ENCODE data around the gene IFTAP. TPM values are rescaled to one million over a fixed set of nuclear protein-coding genes. Genes with fewer than 3 reads are reported as not detected.
A peak's percentile ranks its signal among the peaks of the same experiment; 100 is the strongest.

Gene IFTAP
- total RNA-seq, 2 donors from 2014 or later, result 0.57 to 1.9 TPM

DNA sequence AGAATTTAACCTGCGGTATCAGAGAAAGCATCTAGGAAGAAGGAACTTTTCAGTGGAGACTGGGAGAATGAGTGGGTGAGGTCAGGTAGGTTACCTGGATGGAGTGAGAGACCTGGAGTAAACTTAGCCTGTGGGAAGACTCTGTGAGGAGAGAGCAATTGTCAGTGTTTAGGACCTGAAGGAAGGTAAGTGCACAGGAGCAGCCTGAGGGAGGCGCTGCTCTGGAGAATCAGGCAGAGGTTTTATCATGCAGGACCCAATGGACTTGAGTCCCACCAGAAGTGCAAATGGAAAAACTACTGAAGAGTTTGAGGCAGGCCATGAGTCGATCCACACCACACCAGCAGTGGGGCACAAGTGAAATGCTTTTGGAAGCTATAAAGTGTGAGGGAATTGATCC, 10.6 kb upstream of the IFTAP start:
- Mint-ChIP-seq H3K9me3 (peaks cover 7% of the 10 kb centered on the region in 2 donors), H3K27ac (no peak overlapping the region), H3K36me3 (no peaks in the 10 kb centered on the region)
- DNase-seq (ENCODE audit: low spot score in 2 of 2) (no peak), ATAC-seq (no peak)

DNA sequence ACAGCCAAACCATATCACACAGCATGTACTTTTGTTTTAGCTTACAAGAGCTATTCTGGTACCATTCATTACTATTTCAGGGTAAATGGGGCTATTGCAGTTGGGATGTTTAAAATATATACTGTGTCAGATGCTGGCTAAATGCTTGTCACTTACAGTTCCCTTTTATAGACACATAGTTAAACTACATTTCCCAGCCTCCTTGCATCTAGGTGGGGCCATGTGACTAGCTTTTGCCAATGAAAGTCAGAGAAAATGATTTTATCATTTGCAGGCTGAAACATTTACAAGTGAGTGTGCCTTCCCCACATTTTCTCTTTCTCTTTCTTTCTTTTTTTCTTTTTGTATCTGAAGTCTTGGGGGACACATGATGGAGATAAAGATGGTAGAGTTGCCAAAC, 7.8 kb upstream of the IFTAP start:
- ATAC-seq (no peak), DNase-seq (ENCODE audit: low spot score in 2 of 2) (no peak)
- Mint-ChIP-seq H3K27ac (no peak overlapping the region), H3K9me3 (peaks cover 7% of the 10 kb centered on the region in 2 donors), H3K36me3 (no peaks in the 10 kb centered on the region)

GRCh38 chr11:36588099-36588498, 6.2 kb upstream of the IFTAP start:
- ATAC-seq, result no peak
- no peaks in the 10 kb centered on the region for H3K36me3 Mint-ChIP-seq

DNA sequence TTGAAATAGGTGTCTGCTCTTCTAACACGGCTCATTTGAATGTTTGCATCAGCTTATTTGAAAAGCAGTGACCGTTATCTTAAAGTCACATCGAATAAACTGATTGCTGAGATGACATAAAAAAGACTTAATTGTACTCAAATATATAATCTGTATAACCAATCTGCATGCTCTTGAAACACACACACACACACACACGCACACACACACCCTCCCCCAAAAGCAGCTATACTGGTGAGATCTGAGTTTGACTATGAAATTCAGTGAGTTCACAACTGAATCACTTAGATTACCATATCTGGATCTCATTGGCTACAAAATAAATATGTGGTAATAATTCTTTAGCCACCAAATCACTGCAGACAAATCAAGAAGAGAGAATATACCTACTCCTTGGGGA, 3.8 kb upstream of the IFTAP start:
- no peak for DNase-seq (ENCODE audit: low spot score in 2 of 2)
- Mint-ChIP-seq H3K27ac (no peak overlapping the region), H3K9me3 (no peaks in the 10 kb centered on the region), H3K36me3 (no peaks in the 10 kb centered on the region)
- ATAC-seq, result no peak

More at GRCh38 chr11:36588099-36588498, 6.2 kb upstream of the IFTAP start:
- DNase-seq (ENCODE audit: low spot score in 2 of 2), result no peak
- Mint-ChIP-seq H3K27ac (no peak overlapping the region), H3K9me3 (no peaks in the 10 kb centered on the region)

DNA sequence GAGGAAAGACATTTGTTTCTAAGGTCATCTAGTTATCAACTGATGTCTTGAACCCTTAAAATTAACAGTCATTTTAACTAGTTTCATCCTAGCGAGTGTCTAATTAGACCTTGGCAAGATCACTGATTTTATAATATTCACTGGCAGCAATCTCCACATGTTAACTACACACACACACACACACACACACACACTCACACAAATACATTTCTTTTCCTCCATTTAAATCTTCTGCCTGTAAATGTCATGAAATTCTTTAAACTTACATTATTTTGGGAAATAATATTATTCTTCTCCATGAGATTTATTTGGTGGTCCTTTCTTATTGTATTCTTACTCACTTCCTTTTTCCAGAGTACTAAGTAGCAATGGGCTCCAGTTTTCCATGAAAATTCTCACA, 2.9 kb upstream of the IFTAP start:
- DNase-seq (ENCODE audit: low spot score in 2 of 2), result no peak
- ATAC-seq, result no peak
- Mint-ChIP-seq H3K9me3 (no peaks in the 10 kb centered on the region), H3K36me3 (no peaks in the 10 kb centered on the region), H3K27ac (no peak overlapping the region)

- H3K9me3 Mint-ChIP-seq, result no peaks in the 10 kb centered on the region
- no peaks in the 10 kb centered on the region for H3K36me3 Mint-ChIP-seq
- ATAC-seq (peak; percentile 33 to 69), DNase-seq (ENCODE audit: low spot score in 2 of 2) (no peak)
- no peak overlapping the region for H3K27ac Mint-ChIP-seq
Measured at GRCh38 chr11:36596880-36597279, 2.6 kb downstream of the IFTAP start.

DNA sequence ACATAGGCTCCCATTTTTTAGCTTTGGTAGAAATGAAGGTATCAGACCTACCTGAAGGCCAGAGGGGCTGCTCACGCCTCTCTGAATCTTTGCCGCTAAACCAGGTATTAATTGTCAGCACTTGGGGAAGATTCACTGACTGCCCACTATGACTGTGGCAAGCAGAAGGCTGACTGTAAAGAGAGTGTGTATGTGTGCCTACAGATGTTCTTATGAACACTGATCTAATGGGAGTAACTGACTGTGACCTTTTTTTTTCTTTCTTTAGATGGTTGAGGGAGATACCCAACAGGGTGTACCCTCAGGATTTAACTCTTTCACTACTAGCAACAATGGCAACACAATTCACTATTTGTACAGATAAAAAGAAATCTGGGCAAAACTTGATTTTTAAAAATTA, 3.7 kb downstream of the IFTAP start, which contains the start of gene RAG2:
TSS of gene RAG2 (minus strand) at position 186 of the 400 bp plus-strand sequence. CDS start 4,068 bp downstream, outside the sequence.
- DNase-seq (ENCODE audit: low spot score in 2 of 2) (no peak), ATAC-seq (no peak)
- H3K36me3 Mint-ChIP-seq, result no peaks in the 10 kb centered on the region

DNA sequence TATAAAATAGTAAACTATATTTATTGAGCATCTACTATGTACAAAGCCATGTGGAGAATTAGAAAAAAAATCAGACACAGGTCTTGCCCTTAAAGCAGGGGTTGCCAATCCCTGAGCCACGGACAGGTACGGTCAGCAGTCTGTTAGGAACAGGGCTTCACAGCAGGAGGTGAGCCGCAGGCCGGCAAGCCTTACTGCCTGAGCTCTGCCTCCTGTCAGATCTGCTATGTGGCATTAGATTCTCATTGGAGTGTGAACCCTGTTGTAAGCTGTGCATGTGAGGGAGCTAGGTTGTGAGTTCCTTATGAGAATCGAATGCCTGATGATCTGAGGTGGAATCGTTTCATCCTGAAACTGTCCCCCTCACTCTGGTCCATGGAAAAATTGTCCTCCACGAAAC, 5.9 kb downstream of the IFTAP start:
- ATAC-seq (no peak), DNase-seq (ENCODE audit: low spot score in 2 of 2) (no peak)
- no peaks in the 10 kb centered on the region for H3K9me3 Mint-ChIP-seq
- no peak overlapping the region for H3K27ac Mint-ChIP-seq
- no peaks in the 10 kb centered on the region for H3K36me3 Mint-ChIP-seq

More for the DNA sequence above, 3.7 kb downstream of the IFTAP start, which contains the start of gene RAG2:
- H3K27ac Mint-ChIP-seq, result no peak within 1 kb of the TSS
- H3K9me3 Mint-ChIP-seq, result no peaks in the 10 kb centered on the region

GRCh38 chr11:36601155-36601554, 6.9 kb downstream of the IFTAP start:
- Mint-ChIP-seq H3K36me3 (no peaks in the 10 kb centered on the region), H3K27ac (no peak overlapping the region), H3K9me3 (no peaks in the 10 kb centered on the region)
- ATAC-seq (no peak), DNase-seq (ENCODE audit: low spot score in 2 of 2) (no peak)

- H3K9me3 Mint-ChIP-seq, result no peaks in the 10 kb centered on the region
- H3K27ac Mint-ChIP-seq, result no peak overlapping the region
- ATAC-seq (no peak), DNase-seq (ENCODE audit: low spot score in 2 of 2) (no peak)
- no peaks in the 10 kb centered on the region for H3K36me3 Mint-ChIP-seq
Measured at GRCh38 chr11:36602135-36602534, 7.8 kb downstream of the IFTAP start.

- no peak for DNase-seq (ENCODE audit: low spot score in 2 of 2)
- no peaks in the 10 kb centered on the region for H3K36me3 Mint-ChIP-seq
- H3K27ac Mint-ChIP-seq, result no peak overlapping the region
- H3K9me3 Mint-ChIP-seq, result no peaks in the 10 kb centered on the region
- ATAC-seq, result peak in 1 of 2 donors; percentile 32
Measured at GRCh38 chr11:36605221-36606216, 11.2 kb downstream of the IFTAP start.

GRCh38 chr11:36608491-36609199, 14.3 kb downstream of the IFTAP start:
- Mint-ChIP-seq H3K27ac (no peak overlapping the region), H3K36me3 (no peaks in the 10 kb centered on the region), H3K9me3 (no peaks in the 10 kb centered on the region)
- no peak for ATAC-seq
- DNase-seq (ENCODE audit: low spot score in 2 of 2), result no peak

GRCh38 chr11:36609383-36609782, 15.1 kb downstream of the IFTAP start:
- Mint-ChIP-seq H3K9me3 (no peaks in the 10 kb centered on the region), H3K27ac (no peak overlapping the region), H3K36me3 (no peaks in the 10 kb centered on the region)
- ATAC-seq (no peak), DNase-seq (ENCODE audit: low spot score in 2 of 2) (no peak)

GRCh38 chr11:36615826-36616225, 21.5 kb downstream of the IFTAP start:
- Mint-ChIP-seq H3K27ac (no peak overlapping the region), H3K36me3 (peaks cover 0 to 4% of the 10 kb centered on the region in 2 donors), H3K9me3 (no peaks in the 10 kb centered on the region)
- DNase-seq (ENCODE audit: low spot score in 2 of 2), result no peak
- ATAC-seq, result no peak

GRCh38 chr11:36617543-36618362, 23.5 kb downstream of the IFTAP start:
- ATAC-seq (no peak), DNase-seq (ENCODE audit: low spot score in 2 of 2) (no peak)
- Mint-ChIP-seq H3K27ac (no peak overlapping the region), H3K36me3 (peaks cover 0 to 4% of the 10 kb centered on the region in 2 donors), H3K9me3 (no peaks in the 10 kb centered on the region)

DNA sequence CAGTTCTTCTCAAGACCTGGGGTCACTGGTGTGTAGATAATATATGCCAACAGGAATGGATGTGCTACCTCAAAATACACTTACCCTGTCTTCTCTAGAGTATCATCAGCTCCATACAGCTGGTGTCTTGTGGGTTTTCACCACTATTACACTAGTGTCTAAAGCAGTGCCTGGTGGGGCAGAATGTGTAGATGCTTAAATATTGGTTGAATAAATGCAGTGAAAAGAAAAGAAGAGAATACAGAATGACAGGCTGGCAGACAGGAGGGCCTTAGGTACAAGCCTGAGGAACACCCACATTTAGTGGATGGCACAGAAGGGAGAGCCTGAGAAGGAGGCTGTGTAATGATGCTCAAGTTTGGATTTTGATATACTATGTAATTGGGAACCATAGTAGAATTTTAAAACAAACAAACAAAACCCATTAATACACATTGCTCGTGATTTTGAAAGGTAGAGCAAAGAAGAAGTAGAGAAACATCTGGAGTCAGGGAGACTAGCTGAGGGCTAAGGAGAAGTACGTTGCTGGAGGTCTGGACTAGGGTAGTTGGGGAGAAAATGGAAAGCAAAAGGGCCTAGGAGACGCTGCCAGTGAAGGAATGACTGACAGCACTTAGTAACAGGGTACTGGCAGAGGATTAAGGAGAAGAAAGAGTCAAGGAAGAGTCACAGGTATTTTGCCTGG, 24.2 kb downstream of the IFTAP start:
- H3K9me3 Mint-ChIP-seq, result no peaks in the 10 kb centered on the region
- ATAC-seq, result no peak
- H3K27ac Mint-ChIP-seq, result no peak overlapping the region
- no peak for DNase-seq (ENCODE audit: low spot score in 2 of 2)
- H3K36me3 Mint-ChIP-seq, result peaks cover 0 to 4% of the 10 kb centered on the region in 2 donors
